K562 (cell line): ENCODE results near the gene ZNF473. TPM values are rescaled to one million over a fixed set of nuclear protein-coding genes. Genes with fewer than 3 reads are reported as not detected.

Source experiments
- BDP1 ChIP-seq: IDR thresholded peaks from 3 replicates; pipeline ENCODE4 v1.6.1; 2011; ENCODE audit not compliant: insufficient read length, insufficient read depth
- BHLHE40 ChIP-seq: IDR thresholded peaks from 2 replicates; pipeline ENCODE4 v1.6.1; 2011; ENCODE audit warnings: low read length, improper control_type of control experiment
- CBX5 ChIP-seq: IDR thresholded peaks from 2 replicates; pipeline ENCODE4 v1.6.1; 2014; ENCODE audit warnings: low read depth, borderline replicate concordance
- CBX8 ChIP-seq: fragments of 200-600 bp; sonication (generic); IDR thresholded peaks from 2 replicates; pipeline ENCODE4 v1.6.1; 2012; ENCODE audit warnings: borderline replicate concordance, mixed run types, low read depth, mild to moderate bottlenecking, moderate library complexity, mixed read lengths, low read length, control low read depth, inconsistent platforms; ENCODE audit not compliant: poor library complexity, severe bottlenecking; ENCODE audit errors: extremely low read depth
- ELF1 ChIP-seq: fragments of 200-800 bp; sonication (Bioruptor generic); IDR thresholded peaks from 2 replicates; pipeline ENCODE4 v1.6.1; 2016; ENCODE audit warnings: missing genetic modification characterization, missing compliant biosample characterization
- ERF ChIP-seq: fragments of 450-650 bp; formaldehyde crosslinking; IDR thresholded peaks from 2 replicates; pipeline ENCODE4 v1.4.0; 2020; ENCODE audit warnings: mild to moderate bottlenecking, mixed read lengths
- EWSR1 ChIP-seq: fragments of 450-650 bp; IDR thresholded peaks from 2 replicates; pipeline ENCODE4 v1.6.1; 2018; ENCODE audit warnings: borderline replicate concordance, mild to moderate bottlenecking, low read depth, moderate library complexity; ENCODE audit not compliant: partially characterized antibody
- HBP1 ChIP-seq: fragments of 450-650 bp; formaldehyde crosslinking; IDR thresholded peaks from 2 replicates; pipeline ENCODE4 v1.4.0; 2022; ENCODE audit warnings: missing genetic modification characterization
- HDAC2 ChIP-seq: fragments of 450-650 bp; IDR thresholded peaks from 2 replicates; pipeline ENCODE4 v1.6.1; 2016; ENCODE audit warnings: mild to moderate bottlenecking
- HMG20B ChIP-seq: fragments of 250-450 bp; sonication (Bioruptor Pico); IDR thresholded peaks from 2 replicates; pipeline ENCODE4 v1.5.0; 2021; ENCODE audit warnings: mild to moderate bottlenecking
- KLF16 ChIP-seq: IDR thresholded peaks from 2 replicates; pipeline ENCODE4 v1.6.1; 2016; ENCODE audit warnings: antibody characterized with exemption
- MAFK ChIP-seq: IDR thresholded peaks from 2 replicates; pipeline ENCODE4 v1.6.1; 2011; ENCODE audit warnings: low read length, improper control_type of control experiment
- MECOM ChIP-seq: fragments of 250-450 bp; sonication (Bioruptor Pico); IDR thresholded peaks from 2 replicates; pipeline ENCODE4 v1.8.0; 2022; ENCODE audit warnings: inconsistent platforms
- MTF1 ChIP-seq: fragments of 250-450 bp; sonication (Bioruptor Pico); IDR thresholded peaks from 2 replicates; pipeline ENCODE4 v1.9.0; 2021; ENCODE audit warnings: moderate library complexity, mild to moderate bottlenecking, inconsistent platforms, borderline replicate concordance
- MXD1 ChIP-seq: fragments of 250-450 bp; sonication (Bioruptor Pico); IDR thresholded peaks from 2 replicates; pipeline ENCODE4 v1.8.0; 2021; ENCODE audit warnings: borderline replicate concordance, mild to moderate bottlenecking, moderate library complexity; ENCODE audit not compliant: poor library complexity, severe bottlenecking
- MYBL2 ChIP-seq, 2 experiments: fragments of 450-650 bp in 1 of 2; sonication (generic) in 1 of 2; formaldehyde crosslinking in 1 of 2; IDR thresholded peaks; 2 replicates each; pipeline versions ENCODE4 v1.6.1 to v1.8.1; 2017 to 2022; ENCODE audit warnings: borderline replicate concordance in 1 of 2, inconsistent platforms in 1 of 2, low read depth in 1 of 2, mild to moderate bottlenecking in 1 of 2, missing genetic modification reagents in 1 of 2, moderate library complexity in 1 of 2
- NFYB ChIP-seq: IDR thresholded peaks from 2 replicates; pipeline ENCODE4 v1.6.1; 2011; ENCODE audit warnings: mild to moderate bottlenecking, moderate library complexity; ENCODE audit not compliant: insufficient read length; ENCODE audit errors: extremely low read depth
- POLR2A ChIP-seq: fragments of 450-650 bp; conservative IDR thresholded peaks from 2 replicates; pipeline ENCODE4 v1.6.1; 2016
- PTRF ChIP-seq: fragments of 450-650 bp; IDR thresholded peaks from 2 replicates; pipeline ENCODE4 v1.6.1; 2016; ENCODE audit warnings: mild to moderate bottlenecking, missing genetic modification characterization, missing compliant biosample characterization
- RFX7 ChIP-seq: fragments of 250-450 bp; sonication (Bioruptor Pico); IDR thresholded peaks from 2 replicates; pipeline ENCODE4 v1.5.1; 2021; ENCODE audit warnings: mild to moderate bottlenecking
- SNAPC5 ChIP-seq: fragments of 250-450 bp; sonication (Bioruptor Pico); IDR thresholded peaks from 2 replicates; pipeline ENCODE4 v1.8.0; 2021; ENCODE audit warnings: moderate library complexity, mild to moderate bottlenecking, inconsistent platforms
- SNIP1 ChIP-seq: fragments of 450-650 bp; IDR thresholded peaks from 2 replicates; pipeline ENCODE4 v1.7.1; 2017; ENCODE audit warnings: low read depth, mild to moderate bottlenecking
- SP2 ChIP-seq: IDR thresholded peaks from 2 replicates; pipeline ENCODE4 v1.6.1; 2011; ENCODE audit warnings: mild to moderate bottlenecking, low read depth, low read length, moderate library complexity; ENCODE audit not compliant: poor library complexity, severe bottlenecking; ENCODE audit errors: extremely low read depth
- THAP7 ChIP-seq: fragments of 250-450 bp; sonication (Bioruptor Pico); IDR thresholded peaks from 2 replicates; pipeline ENCODE4 v1.5.0; 2021
- ZNF408 ChIP-seq: fragments of 250-450 bp; sonication (Bioruptor Pico); IDR thresholded peaks from 2 replicates; pipeline ENCODE4 v1.4.0; 2020; ENCODE audit warnings: low read depth, mild to moderate bottlenecking, moderate library complexity
- polyA plus RNA-seq, 8 experiments: library from polyadenylated mRNA; depleted of rRNA in 4 of 8; stranded (reverse) in 5 of 8; unstranded in 3 of 8; fragments of >200 nt; fragmentation: Nextera tagmentation in 2 of 8; fragmentation: Illumina TruSeq in 1 of 8; extraction: Ambion mirVana in 2 of 8; extraction: Trizol in 1 of 8; gene quantifications; 2 replicates each; pipeline versions ENCODE4 v1.2.1 to v1.2.3, GENCODE V29; 2011 to 2014; ENCODE audit warnings: inconsistent platforms in 1 of 8, missing spikeins in 1 of 8
- total RNA-seq, 7 experiments: library from RNA; depleted of rRNA in 6 of 7; stranded (reverse); fragments of >200 nt in 6 of 7; fragmentation: Illumina TruSeq in 2 of 7; extraction: Trizol in 2 of 7; gene quantifications; 2 replicates each; pipeline versions ENCODE4 v1.2.1 to v1.2.3, GENCODE V29; 2011 to 2021; ENCODE audit warnings: low replicate concordance in 1 of 7
- TF ChIP-seq, protein P1 (sequence below): sonication (generic); formaldehyde crosslinking; IDR thresholded peaks from 2 replicates; pipeline ENCODE4 v1.8.0; 2022; ENCODE audit warnings: mild to moderate bottlenecking, low read depth, missing genetic modification reagents

Gene ZNF473
- total and polyA plus RNA-seq, 9 of the 15 experiments (the other 6 are each of a cell fraction or from before 2014, with no cell fraction given): 8.2 to 34.0 (median 28.5) TPM

- TF ChIP-seq MYBL2 (IDR thresholded peaks at IDR 0.05; ENCODE audit: low read depth): no peak
- TF ChIP-seq MYBL2 (CRISPR knock-in tag; IDR thresholded peaks at IDR 0.05; ENCODE audit: borderline replicate concordance): peak; percentile 86; the same call in 1 of the 2 replicates
- TF ChIP-seq BHLHE40: 0 out of 2 replicates have a peak, but pooled peaks have one; percentile 29
- TF ChIP-seq MTF1 (CRISPR knock-in tag): peak; percentile 82; the same call in 1 of the 2 replicates
- peak; percentile 90; the same call in 1 of the 2 replicates for TF ChIP-seq CBX5
- no peak for TF ChIP-seq ZNF408
- TF ChIP-seq CBX8: no peak
- no peak for TF ChIP-seq SP2
- peak; percentile 100 for TF ChIP-seq HDAC2
- peak; percentile 88 for TF ChIP-seq ELF1
- TF ChIP-seq HMG20B (CRISPR knock-in tag): 0 out of 2 replicates have a peak, but pooled peaks have one; percentile 59
- TF ChIP-seq ERF: peak; percentile 96; the same call in 1 of the 2 replicates
- peak; percentile 83 for TF ChIP-seq MXD1 (CRISPR knock-in tag)
- peak; percentile 94 for TF ChIP-seq HBP1 (CRISPR knock-in tag)
- no peak for TF ChIP-seq RFX7 (CRISPR knock-in tag)
- TF ChIP-seq SNIP1: no peak
- TF ChIP-seq PTRF (tag): peak; percentile 89
- no peak for TF ChIP-seq BDP1
- TF ChIP-seq, protein P1, sequence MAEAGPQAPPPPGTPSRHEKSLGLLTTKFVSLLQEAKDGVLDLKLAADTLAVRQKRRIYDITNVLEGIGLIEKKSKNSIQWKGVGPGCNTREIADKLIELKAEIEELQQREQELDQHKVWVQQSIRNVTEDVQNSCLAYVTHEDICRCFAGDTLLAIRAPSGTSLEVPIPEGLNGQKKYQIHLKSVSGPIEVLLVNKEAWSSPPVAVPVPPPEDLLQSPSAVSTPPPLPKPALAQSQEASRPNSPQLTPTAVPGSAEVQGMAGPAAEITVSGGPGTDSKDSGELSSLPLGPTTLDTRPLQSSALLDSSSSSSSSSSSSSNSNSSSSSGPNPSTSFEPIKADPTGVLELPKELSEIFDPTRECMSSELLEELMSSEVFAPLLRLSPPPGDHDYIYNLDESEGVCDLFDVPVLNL (CRISPR knock-in tag): peak; percentile 98
- TF ChIP-seq THAP7 (CRISPR knock-in tag): peak; percentile 83; the same call in 1 of the 2 replicates
- TF ChIP-seq KLF16: no peak
- TF ChIP-seq SNAPC5: no peak
- no peak for TF ChIP-seq NFYB
- no peak for TF ChIP-seq POLR2A
- TF ChIP-seq MECOM (CRISPR knock-in tag): peak; percentile 98
- no peak for TF ChIP-seq EWSR1
- no peak for TF ChIP-seq MAFK
Observed at GRCh38 chr19:49987159-49987698, 38.6 kb upstream of the ZNF473 start (continued).
